Adipose tissue (tissue), 3 donors: Measurements from ENCODE around the gene LRRC18. TPM values are rescaled to one million over a fixed set of nuclear protein-coding genes. Genes with fewer than 3 reads are reported as not detected.

Source experiments
- H3K27ac ChIP-seq: one replicate; pipeline ENCODE4 v1.5.1; 2013; ENCODE audit warnings: low read depth, low read length
- WGBS, 3 donors: extraction: QIAGEN DNeasy Blood & Tissue Kit; methylation state at CpG; one replicate each; pipeline ENCODE4 v1.1.7; 2013; 5-methylcytosine and 5-hydroxymethylcytosine counted together
- polyA plus RNA-seq, 3 donors: library from polyadenylated mRNA; stranded (reverse); fragments of 200-250 nt; gene quantifications; one replicate each; pipeline ENCODE4 v1.2.3, GENCODE V29; 2013
- donor health status: healthy with polysubstance abuse.
- donor health status: Bipolar disorder and iron deficiency.
- donor health status: healthy.

LRRC18 gene
- polyA plus RNA-seq: not detected

DNA sequence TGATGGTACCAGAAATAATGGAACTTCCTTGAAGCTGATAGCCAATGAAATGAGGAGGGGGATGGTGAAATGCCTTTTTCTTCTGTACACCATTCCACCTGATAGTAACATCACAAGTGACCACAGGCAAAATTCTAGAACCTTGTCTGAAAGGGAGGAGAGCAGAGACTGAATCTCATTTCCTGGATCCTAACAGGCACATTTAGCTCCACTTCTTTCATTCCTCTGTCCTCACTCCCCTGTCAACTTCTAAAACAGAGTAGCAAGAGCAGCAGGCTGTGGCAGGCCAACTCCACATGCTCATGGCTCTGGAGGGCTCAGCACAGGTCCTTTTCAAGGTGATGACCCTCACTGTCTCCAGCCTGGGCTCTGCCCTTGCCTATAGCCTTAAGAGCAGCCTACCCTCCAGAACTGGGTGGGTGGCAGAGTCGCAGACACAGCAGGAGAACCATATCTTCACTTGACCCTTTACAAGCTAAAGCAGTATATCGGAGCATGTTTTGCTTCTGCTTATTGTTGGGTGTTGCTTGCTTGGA is at the start of gene LRRC18:
LRRC18 (minus strand) TSS at position 51 of the 536 bp plus-strand sequence. CDS start 25,685 bp downstream, outside the sequence.
- H3K27ac ChIP-seq: no peak within 1 kb of the TSS
- 85 to 96% (median 95%) methylated on average over 2 of the region's 2 CpGs for WGBS, 3 donors

DNA sequence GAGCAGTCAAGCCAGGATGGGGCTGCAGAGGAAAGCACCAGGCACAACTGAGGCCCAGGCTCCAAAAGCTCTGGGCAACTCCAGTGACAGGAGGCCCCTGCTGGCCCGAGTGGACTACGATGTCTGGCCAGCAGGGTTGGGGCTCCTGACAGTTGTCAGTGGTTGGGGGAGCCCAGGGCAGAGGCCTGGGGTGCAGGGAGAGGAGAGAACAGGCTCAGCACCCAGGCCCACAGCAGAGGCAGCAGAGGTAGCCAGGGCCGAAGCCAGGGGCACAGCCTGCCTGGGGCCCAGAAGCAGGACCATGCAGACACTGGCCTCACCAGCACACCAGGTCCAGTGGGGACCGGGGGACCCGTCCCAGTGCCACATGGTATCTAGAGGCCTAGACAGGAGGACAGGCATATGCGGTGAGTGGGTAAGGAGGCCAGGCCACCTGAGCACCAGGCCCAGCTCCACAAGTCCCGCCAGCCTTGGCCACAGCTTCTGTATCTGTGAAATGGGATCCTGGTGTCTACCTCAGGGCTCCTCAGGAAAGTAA is 46.0 kb upstream of the LRRC18 start:
- H3K27ac ChIP-seq: no peak overlapping the region
- WGBS, 3 donors: 77 to 99% (median 93%) methylated on average over 7 of the region's 7 CpGs

DNA sequence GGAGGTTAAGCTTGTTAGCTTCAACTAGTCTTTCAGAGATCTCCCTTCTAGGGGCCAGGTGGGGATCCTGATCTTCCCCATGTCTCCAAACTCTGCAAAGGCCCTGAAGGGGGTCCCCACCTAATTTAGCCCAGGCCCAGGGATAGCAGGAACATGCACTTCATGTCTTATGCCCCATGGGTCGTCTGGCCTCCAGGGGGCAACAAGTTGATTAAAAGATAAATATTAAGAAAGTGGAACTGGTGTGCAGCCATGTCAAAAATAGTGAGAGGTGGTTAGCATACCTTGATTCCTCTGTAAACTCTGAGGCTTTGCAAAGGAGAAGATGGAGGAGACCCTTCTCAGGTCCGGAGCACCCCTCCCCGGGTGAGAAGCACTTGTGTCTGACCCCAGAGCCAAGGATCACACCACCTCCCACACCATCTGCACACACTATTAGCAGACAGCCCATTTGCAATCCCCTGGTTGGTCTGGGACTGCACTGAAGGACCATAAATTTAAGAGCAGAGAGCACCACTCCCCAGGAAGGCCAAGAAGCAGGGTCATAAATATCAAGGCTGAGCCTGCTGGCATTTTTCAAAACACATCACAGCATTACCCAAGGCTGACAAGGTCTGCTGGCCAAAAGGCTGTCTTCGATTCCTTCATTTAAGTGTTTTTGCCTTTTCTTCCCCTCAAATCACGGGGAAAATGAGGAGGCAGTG is 44.2 kb upstream of the LRRC18 start:
- no peak overlapping the region for H3K27ac ChIP-seq
- WGBS, 3 donors: 63 to 74% (median 71%) methylated on average over 5 of the region's 5 CpGs

DNA sequence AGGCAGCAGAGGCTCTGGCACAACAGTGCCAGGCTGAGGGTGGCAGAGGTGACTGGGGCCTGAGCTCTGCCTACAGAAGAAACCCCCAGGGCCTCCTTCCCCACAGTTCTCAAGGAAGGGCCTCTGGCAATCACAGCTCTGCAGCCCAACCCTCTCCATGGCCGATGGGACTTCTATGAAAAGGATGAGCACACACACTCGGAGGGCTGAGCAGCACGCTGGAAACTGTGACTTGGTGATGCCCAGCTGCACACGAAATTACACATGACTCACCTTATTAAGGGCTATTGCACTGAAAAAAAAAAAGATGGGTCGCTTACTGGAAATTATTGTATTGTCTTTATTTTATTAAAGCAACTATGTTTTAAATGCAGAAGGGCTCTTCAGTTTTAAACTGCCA is 42.9 kb upstream of the LRRC18 start:
- WGBS, 3 donors: 75 to 90% (median 86%) methylated on average over 5 of the region's 5 CpGs
- H3K27ac ChIP-seq: no peak overlapping the region

DNA sequence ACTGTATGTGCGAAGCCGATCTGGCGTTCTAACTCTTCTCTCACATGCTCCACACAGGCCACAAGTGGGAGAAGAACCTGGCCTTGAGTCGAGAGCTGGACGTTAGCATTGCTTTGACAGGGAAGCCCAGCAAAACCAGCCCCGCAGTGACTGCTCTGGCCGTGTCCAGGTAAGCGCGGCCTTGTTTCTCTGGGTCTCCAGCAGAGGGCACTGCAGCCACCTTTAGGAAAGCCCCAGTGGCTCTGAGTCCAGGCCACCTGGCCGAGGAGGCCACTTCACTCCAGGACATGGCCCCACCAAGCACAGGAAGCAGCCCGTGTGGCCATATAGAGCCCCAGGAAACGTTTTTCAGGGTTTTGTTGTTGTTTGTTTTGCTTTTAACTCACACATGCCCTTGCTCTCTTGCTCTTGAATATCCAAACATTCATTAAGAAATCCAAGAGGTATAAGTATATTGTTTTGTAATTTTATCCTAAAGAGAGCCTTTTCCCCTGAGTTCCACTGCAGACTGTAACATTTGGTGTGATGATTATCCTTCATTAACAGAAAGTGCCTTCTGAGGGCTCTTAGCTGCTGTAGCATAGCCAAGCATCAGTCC is 41.8 kb upstream of the LRRC18 start:
- 23 to 41% (median 39%) methylated on average over 12 of the region's 12 CpGs for WGBS, 3 donors
- H3K27ac ChIP-seq: no peak overlapping the region

DNA sequence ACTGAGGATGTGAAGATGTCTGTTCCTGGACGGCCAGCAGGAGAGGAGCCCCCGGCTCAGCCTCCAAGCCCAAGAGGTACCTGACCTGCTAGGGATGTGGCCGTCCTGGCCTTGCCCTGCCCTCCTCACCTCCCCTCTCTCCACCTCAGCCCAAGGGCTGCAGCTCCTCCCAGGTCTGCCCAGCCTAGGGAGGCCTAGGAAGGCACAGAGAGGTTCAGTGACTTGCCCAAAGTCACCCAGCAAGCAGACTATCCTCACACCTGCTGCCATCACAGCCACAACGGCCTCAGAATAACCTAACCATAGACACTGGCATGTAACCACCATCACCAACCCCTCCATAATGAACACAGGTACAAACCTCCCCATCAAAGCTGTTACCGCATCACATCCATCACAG is 38.7 kb upstream of the LRRC18 start:
- 77 to 95% (median 84%) methylated on average over 5 of the region's 5 CpGs for WGBS, 3 donors
- no peak overlapping the region for H3K27ac ChIP-seq

DNA sequence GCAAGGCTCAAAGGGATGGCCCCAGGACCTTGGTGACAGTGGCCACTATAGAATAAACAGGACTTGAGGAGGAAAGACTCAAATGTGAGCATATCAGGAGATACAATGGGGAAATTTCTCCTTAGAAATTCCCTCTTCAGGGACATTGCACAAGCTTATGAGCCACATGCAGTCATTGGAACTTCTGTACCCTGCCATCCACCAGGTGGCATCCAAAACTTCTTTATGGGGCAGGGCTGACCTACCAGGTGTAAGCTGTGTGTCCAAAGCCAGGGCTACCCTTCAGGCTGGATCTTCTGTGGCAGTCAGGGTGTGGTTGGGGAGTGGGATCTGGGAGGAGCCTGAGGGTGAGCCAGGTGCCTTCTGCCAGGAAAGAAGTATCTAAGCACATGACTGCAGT is 36.6 kb upstream of the LRRC18 start:
- H3K27ac ChIP-seq: no peak overlapping the region

DNA sequence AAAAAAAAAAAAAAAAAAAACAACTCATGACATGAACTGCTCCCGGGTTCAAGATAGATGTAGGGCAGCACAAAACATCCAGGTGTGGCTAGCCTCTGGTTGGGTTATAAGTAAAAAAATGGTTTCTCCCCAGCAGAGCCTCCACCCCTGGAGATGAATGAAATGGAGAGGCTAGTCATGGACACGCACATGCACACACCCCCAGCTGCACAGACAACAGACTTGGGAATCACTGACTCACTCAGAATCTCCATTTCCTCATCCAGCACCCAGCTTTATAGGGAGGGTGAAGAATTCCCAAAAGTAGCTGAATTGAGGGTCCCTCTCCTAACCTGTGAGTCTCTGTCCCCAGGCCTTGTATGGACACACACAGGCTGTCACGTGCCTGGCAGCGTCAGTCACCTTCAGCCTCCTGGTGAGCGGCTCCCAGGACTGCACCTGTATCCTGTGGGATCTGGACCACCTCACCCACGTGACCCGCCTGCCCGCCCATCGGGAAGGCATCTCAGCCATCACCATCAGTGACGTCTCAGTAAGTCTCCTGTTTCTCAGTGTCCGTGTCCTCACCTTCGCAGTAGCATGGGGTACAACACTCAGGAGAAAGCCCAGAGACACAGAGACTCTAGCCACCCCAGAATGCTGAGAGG is 35.0 kb upstream of the LRRC18 start:
- 77 to 93% (median 92%) methylated on average over 12 of the region's 12 CpGs for WGBS, 3 donors
- no peak overlapping the region for H3K27ac ChIP-seq

DNA sequence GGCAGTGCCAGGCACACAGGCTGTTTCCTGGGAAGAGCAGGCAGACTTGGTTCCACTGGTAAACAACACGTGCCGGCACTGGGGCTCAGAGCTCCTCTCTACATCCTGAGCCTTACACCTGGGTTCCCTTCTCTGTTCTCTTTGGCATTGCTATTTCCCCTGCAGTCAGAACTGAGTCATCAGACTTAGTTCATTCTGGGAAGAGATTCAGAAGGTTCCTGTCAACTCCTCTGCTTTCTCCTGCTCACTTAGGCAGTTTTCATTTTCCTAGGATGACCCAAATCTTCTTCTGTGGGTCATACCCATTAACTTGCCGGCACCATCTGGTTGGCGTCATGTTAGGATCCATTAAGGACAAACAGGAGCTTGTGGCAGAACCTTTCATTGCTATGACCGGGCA is 33.4 kb upstream of the LRRC18 start:
- no peak overlapping the region for H3K27ac ChIP-seq
- WGBS, 3 donors: 78 to 89% (median 89%) methylated on average over 5 of the region's 5 CpGs

DNA sequence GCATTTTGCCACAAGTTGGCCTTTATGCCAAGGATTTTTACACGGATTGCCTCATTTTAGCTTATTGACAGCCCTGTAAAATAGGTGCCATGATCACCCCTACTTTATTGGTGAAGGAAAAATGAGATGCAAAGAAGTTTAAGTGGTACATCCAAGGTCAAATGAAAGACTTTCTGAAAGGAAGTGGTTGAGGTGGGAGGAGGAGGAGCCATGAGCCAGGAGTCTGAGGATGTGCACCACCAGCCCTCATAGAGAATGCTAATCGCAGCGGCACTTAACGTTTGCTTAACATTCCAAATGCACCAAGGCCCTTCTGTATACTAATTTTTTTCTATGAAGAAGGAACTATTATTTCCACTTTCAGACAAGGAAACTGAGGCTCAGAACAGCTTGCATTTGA is 31.0 kb upstream of the LRRC18 start:
- H3K27ac ChIP-seq: no peak overlapping the region
- 80 to 83% (median 81%) methylated on average over 4 of the region's 4 CpGs for WGBS, 3 donors

DNA sequence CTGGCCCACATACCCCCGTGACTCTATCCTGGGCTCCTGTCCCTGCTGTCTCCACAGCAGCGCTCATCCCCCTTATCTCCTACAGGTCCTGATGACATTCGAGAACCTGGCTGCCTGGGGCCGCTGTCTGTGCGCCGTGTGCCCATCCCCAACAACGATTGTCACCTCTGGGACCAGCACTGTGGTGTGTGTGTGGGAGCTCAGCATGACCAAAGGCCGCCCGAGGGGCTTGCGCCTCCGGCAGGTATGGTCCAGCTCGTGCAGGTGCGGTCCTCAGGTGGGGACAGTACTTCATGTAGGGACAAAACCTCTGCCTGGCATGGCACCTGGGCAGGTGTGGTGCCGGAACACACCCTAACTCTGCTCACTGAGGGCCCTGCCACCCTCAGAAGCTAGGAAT is 30.4 kb upstream of the LRRC18 start:
- 83 to 94% (median 92%) methylated on average over 14 of the region's 14 CpGs for WGBS, 3 donors

DNA sequence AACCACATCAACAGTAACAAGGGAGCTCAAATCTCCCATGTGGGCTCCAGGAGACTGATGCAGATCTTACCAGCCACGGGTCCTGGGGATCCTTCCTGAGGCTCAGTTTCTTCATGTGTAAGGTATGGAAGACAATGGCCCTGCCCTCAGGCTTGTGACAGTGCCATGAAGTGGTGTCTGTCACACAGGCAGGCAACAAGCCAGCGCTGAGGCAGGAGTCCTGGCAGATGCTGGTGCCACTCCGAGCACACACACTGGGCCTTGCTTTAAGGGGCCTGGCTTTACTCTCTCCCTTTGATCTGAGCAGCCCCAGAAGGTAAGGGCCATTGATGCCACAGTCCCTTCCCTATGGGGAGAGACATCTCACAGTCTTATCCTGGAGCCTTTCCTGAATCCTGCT is 28.4 kb upstream of the LRRC18 start:
- WGBS, 3 donors: 74 to 90% (median 84%) methylated on average over 3 of the region's 3 CpGs
- H3K27ac ChIP-seq: no peak overlapping the region

More for the DNA sequence above, 30.4 kb upstream of the LRRC18 start:
- H3K27ac ChIP-seq: no peak overlapping the region

DNA sequence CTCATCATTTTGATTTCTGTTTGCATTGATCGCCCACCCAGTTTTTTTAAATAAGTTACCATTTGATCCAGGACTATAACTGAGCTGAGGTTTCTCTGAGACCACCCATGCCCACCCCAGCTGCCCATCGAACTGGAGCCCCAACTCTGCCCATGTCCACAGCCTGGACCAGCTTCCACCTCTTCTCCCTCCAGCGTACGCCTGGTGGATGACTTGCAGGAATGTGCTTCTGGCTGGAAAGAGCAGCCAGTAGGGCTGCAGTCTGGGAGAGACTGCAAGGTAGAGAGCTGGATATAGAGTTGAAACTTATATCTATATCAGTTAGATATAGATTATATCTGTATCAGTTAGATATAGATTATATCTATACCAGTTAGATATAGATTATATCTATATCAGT is 25.8 kb upstream of the LRRC18 start:
- 89 to 96% (median 94%) methylated on average over 4 of the region's 4 CpGs for WGBS, 3 donors
- H3K27ac ChIP-seq: no peak overlapping the region

DNA sequence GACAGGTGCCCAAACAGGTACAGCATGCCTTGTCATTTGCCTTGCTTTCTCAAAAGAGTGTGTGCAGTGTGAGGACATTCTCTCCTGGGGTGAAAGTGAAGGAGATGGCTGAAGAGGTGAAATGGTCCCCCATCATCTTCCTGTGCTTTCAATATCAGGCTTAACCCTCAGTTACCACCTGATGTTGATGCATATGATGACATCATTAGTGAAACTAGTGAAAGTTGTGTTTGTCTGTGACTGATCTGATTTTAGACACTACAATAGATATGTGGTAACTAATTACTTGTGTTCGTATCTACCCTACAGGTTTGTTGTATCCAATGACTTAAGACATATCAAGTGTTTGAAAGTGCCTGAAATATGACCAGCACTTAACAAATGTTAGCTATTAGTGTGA is 24.4 kb upstream of the LRRC18 start:
- WGBS, 3 donors: 73 to 93% (median 90%) methylated on average over 1 of the region's 1 CpG
- H3K27ac ChIP-seq: no peak overlapping the region

DNA sequence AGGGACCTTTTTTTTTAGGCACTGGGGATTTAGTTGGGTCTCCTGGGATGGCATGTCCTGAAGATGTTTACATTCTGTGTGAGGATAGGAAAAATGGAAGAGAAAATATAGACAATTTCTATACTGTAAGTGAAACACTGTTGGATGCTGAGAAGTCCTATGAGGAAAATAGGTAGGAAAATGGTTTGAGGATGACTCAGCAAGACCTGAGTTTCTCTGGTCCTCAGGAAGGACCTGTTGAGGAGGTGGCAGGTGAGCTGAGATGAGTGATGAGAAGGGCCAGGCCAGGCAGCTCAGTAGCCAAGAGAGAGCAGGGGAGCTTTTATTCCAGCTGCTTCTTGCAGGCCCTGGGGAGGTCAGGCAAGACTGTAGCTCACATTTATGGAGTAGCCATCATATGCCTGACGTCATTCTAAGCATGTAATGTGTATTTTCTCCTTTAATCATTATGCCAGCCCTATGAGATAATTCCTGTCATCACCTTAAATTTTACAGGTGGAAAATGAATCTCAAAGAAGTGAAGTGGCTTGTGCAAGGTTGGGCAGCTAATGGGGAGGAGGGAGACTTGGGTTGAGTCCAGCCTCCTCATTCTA is 19.1 kb upstream of the LRRC18 start:
- H3K27ac ChIP-seq: no peak overlapping the region
- WGBS, 3 donors: 57 to 91% (median 81%) methylated on average over 1 of the region's 1 CpG

DNA sequence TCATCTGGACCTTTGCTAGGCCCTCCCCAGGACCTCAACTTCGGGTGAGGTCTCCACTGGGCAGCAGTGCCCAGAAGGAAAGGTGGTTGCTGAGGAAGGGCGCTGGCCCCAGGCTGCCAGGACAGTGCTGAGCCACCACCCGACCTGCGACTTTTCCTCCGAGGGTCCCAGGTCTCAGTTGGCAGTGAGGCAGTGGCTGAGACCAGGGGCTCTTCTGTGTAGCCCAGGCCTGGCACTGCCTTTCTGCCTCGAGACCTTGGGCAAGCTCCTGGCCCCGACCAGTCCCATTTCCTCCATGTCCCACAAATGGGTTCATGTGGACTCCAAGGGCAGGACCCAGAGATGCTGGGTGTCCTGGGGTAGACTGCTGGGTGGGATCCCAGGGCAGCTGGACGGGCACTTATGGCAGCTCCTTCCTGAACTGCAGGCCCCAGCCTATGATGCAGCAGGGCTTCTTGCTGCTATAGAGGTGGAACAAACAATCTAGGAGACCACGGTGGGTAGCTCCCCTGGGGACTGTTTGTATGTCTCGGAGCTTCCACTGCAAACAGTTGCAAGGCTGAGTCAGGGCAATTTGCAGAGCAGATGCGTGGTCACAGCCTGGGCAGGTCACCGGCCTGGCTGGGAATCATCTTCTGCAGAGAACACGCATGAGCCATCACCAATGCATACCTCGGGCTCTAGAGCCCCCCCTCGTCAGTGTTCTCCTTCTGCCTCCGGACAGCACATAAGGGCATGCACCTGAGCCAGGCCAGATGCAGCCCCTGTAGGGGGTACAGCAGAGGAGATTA is 17.9 kb upstream of the LRRC18 start:
- H3K27ac ChIP-seq: no peak overlapping the region
- whole genome bisulfite sequencing, 3 donors: 85 to 95% (median 95%) methylated on average over 16 of the region's 16 CpGs

DNA sequence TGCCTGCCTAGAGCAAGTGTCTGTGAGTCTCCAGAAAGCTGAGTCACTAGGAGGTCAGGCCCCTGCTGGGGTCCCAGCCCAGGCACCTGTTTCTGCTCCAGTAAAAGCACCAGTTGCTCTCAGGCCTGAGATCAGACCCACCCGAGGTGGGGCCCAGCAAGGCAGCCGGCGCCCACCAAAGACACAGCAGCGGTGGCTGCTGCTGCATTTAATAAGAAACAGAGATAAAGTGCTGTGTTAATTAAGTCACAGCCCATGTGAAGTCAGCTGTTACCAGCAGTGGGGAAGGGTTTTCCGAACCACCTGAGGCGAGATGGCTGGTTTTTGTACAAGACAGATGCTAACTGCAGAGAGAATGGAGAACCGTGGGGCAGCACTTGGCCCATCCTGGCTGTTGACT is 12.1 kb upstream of the LRRC18 start:
- H3K27ac ChIP-seq: no peak overlapping the region
- 76 to 95% (median 93%) methylated on average over 7 of the region's 7 CpGs for WGBS, 3 donors

DNA sequence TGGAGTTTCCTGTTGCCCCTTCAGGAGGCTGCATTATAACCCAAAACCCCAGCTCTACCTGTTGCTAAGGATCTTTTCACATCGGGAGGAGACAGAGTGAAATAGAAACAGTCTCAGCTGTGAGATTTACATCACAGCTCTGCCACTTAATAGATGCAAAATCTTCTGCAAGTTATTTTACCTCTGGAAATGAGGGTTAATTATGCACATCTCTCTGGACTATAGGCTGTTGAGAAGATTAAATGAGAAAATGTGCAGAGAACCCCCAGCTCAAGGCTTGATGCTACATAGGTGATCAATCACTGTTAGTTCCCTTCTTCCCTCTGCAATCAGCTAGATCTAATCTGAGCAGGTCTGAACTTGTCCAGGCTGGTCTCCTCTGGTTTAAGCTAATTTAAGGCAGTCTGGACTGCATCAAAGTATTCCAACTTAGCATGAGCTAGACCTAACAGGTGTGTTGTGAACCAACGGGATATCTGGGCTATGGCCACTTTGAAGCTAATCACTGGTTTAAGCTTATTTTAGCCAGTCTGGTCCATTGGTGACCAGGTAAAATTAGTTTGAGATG is 8.9 kb upstream of the LRRC18 start:
- H3K27ac ChIP-seq: no peak overlapping the region
- WGBS, 3 donors: 78 to 84% (median 83%) methylated on average over 2 of the region's 2 CpGs
